Measurements from ENCODE around the gene SGMS1. TPM values are rescaled to one million over a fixed set of nuclear protein-coding genes. Genes with fewer than 3 reads are reported as not detected.

Gene SGMS1
- polyA plus RNA-seq, 1 of the 3 experiments (the other 2 are of a cell fraction): 6.3 TPM

GRCh38 chr10:50523357-50523756, 100.4 kb downstream of the SGMS1 start:
- no peaks in the 10 kb centered on the region for H3K4me1 ChIP-seq (ENCODE audit: control insufficient read depth in 1 of 2, insufficient read depth in 2 of 2, low read depth in 1 of 2, low read length in 1 of 2)
- DNase-seq: no peak
- no peaks in the 10 kb centered on the region for H3K9me3 ChIP-seq
- no peaks in the 10 kb centered on the region for H4K20me1 ChIP-seq (ENCODE audit: insufficient read depth)
- no peak overlapping the region for H3K9ac ChIP-seq
- H3K79me2 ChIP-seq (ENCODE audit: insufficient read depth): no peaks in the 10 kb centered on the region
- H3K9me2 ChIP-seq: no peaks in the 10 kb centered on the region
- no peak overlapping the region for H2AFZ ChIP-seq (ENCODE audit: low read depth)
- H3K27me3 ChIP-seq (ENCODE audit: insufficient read depth): no peaks in the 10 kb centered on the region
- no peaks in the 10 kb centered on the region for H3F3A ChIP-seq (replicated peaks; ENCODE audit: insufficient read depth)
- no peak overlapping the region for H3K4me3 ChIP-seq (ENCODE audit: low read depth in 2 of 2, low read length in 1 of 2)
- POLR2A ChIA-PET: no interaction called here
- CTCF ChIA-PET: no interaction called here
- H3K4me2 ChIP-seq: no peak overlapping the region
- peaks cover 0 to 5% of the 10 kb centered on the region in 2 experiments for H3K36me3 ChIP-seq (replicated peaks in 1 of 2; ENCODE audit: control insufficient read depth in 1 of 2, insufficient read depth in 2 of 2, low read length in 1 of 2)
- H3K27ac ChIP-seq (ENCODE audit: low read depth in 2 of 2, low read length in 1 of 2): no peak overlapping the region
- TF ChIP-seq POLR2AphosphoS5 (IDR thresholded peaks at IDR 0.05; ENCODE audit: low read depth, low read length) (no peak), USF1 (IDR thresholded peaks at IDR 0.05; ENCODE audit: borderline replicate concordance, low read depth) (no peak), GABPA (IDR thresholded peaks at IDR 0.05; ENCODE audit: low read depth) (no peak), YY1 (IDR thresholded peaks at IDR 0.05; ENCODE audit: low read depth) (no peak), SIN3A (IDR thresholded peaks at IDR 0.05; ENCODE audit: borderline replicate concordance, low read depth, low read length) (no peak), MAX (IDR thresholded peaks at IDR 0.05; ENCODE audit: low read depth) (no peak), MEF2A (IDR thresholded peaks at IDR 0.05; ENCODE audit: borderline replicate concordance, low read depth) (no peak), RXRA (IDR thresholded peaks at IDR 0.05; ENCODE audit: borderline replicate concordance, low read depth) (no peak), TCF12 (IDR thresholded peaks at IDR 0.05) (no peak)

GRCh38 chr10:50522908-50523307, 100.8 kb downstream of the SGMS1 start:
- H3K27me3 ChIP-seq (ENCODE audit: insufficient read depth): no peaks in the 10 kb centered on the region
- H3K4me2 ChIP-seq: no peak overlapping the region
- H3K9me3 ChIP-seq: no peaks in the 10 kb centered on the region
- H3K9ac ChIP-seq: no peak overlapping the region
- no peak for TF ChIP-seq RFX5 (IDR thresholded peaks at IDR 0.05; ENCODE audit: low read length)
- TF ChIP-seq GATA2 (CRISPR knock-in tag; IDR thresholded peaks at IDR 0.05): no peak
- TF ChIP-seq MXI1 (IDR thresholded peaks at IDR 0.05; ENCODE audit: low read depth, low read length): no peak
- TF ChIP-seq RXRA (IDR thresholded peaks at IDR 0.05; ENCODE audit: borderline replicate concordance, low read depth): no peak
- TF ChIP-seq USF2 (IDR thresholded peaks at IDR 0.05; ENCODE audit: borderline replicate concordance, low read depth, low read length): no peak
- TF ChIP-seq REST (IDR thresholded peaks at IDR 0.05; ENCODE audit: low read depth, low read length): no peak
- no peak for TF ChIP-seq CHD2 (IDR thresholded peaks at IDR 0.05; ENCODE audit: low read length, partially characterized antibody)
- DNase-seq: no peak
- no peaks in the 10 kb centered on the region for H3K9me2 ChIP-seq
- no peak overlapping the region for H3K27ac ChIP-seq (ENCODE audit: low read depth in 2 of 2, low read length in 1 of 2)
- H3K79me2 ChIP-seq (ENCODE audit: insufficient read depth): no peaks in the 10 kb centered on the region
- H4K20me1 ChIP-seq (ENCODE audit: insufficient read depth): no peaks in the 10 kb centered on the region
- H3F3A ChIP-seq (replicated peaks; ENCODE audit: insufficient read depth): no peaks in the 10 kb centered on the region
- no peaks in the 10 kb centered on the region for H3K4me1 ChIP-seq (ENCODE audit: control insufficient read depth in 1 of 2, insufficient read depth in 2 of 2, low read depth in 1 of 2, low read length in 1 of 2)
- ChIA-PET POLR2A (no interaction called here), CTCF (no interaction called here)
- H3K36me3 ChIP-seq (replicated peaks in 1 of 2; ENCODE audit: control insufficient read depth in 1 of 2, insufficient read depth in 2 of 2, low read length in 1 of 2): peaks cover 0 to 5% of the 10 kb centered on the region in 2 experiments
- H3K4me3 ChIP-seq (ENCODE audit: low read depth in 2 of 2, low read length in 1 of 2): no peak overlapping the region
- no peak overlapping the region for H2AFZ ChIP-seq (ENCODE audit: low read depth)
- 94% methylated on average over 2 of the region's 2 CpGs for WGBS (ENCODE audit: low lambda C conversion rate)
